ENCODE measurements around the gene SMYD3. TPM values are rescaled to one million over a fixed set of nuclear protein-coding genes. Genes with fewer than 3 reads are reported as not detected.

The SMYD3 gene
- total and polyA plus RNA-seq, 2 donors (not counting 3 experiments of a cell fraction or from before 2014, with no cell fraction given): 16.0 to 32.1 TPM

- FAIRE-seq: no peak
- Histone ChIP-seq H2AFZ (ENCODE audit: low read depth, low read length) (no peak overlapping the region), H3K4me3 (replicated peaks in 1 of 3; ENCODE audit: insufficient read depth in 1 of 3, low read depth in 1 of 3, low read length in 3 of 3) (no peak overlapping the region), H4K20me1 (replicated peaks; ENCODE audit: control insufficient read depth, extremely low read depth, insufficient read depth, low read length) (no peaks in the 10 kb centered on the region), H3K27me3 (ENCODE audit: control insufficient read depth in 2 of 2, insufficient read depth in 2 of 2, low read length in 2 of 2) (no peaks in the 10 kb centered on the region), H3K79me2 (ENCODE audit: control insufficient read depth, insufficient read depth, low read length) (no peaks in the 10 kb centered on the region), H3K9me3 (replicated peaks; ENCODE audit: control insufficient read depth, insufficient read depth, low read length) (no peaks in the 10 kb centered on the region), H3K4me1 (ENCODE audit: control insufficient read depth, extremely low read depth, insufficient read depth, low read length) (peaks cover 10% of the 10 kb centered on the region), H3K36me3 (ENCODE audit: control insufficient read depth in 2 of 2, extremely low read depth in 1 of 2, insufficient read depth in 2 of 2, low read length in 2 of 2) (no peaks in the 10 kb centered on the region), H3K27ac (ENCODE audit: insufficient read depth, low read depth, low read length) (no peak overlapping the region), H3K9me1 (replicated peaks; ENCODE audit: control insufficient read depth, extremely low read depth, insufficient read depth, low read length) (no peaks in the 10 kb centered on the region), H3K4me2 (ENCODE audit: insufficient read depth, low read length) (no peak overlapping the region), H3K9ac (replicated peaks; ENCODE audit: extremely low read depth, insufficient read depth, low read length) (no peak overlapping the region)
- ChIA-PET CTCF (no interaction called here), POLR2A (no interaction called here)
- BruUV-seq (replicated peaks): no TSS peak
- intact Hi-C loops (cut with micrococcal nuclease) (no loop called here), dilution Hi-C loops (cut with MboI; ENCODE audit: extremely low pct_ligation_motif_present, low sequenced_read_pairs) (no loop called here)
- no peak for TF ChIP-seq MAX (IDR thresholded peaks at IDR 0.05; ENCODE audit: insufficient read depth, insufficient read length)
- no peak for TF ChIP-seq JUN (IDR thresholded peaks at IDR 0.05; ENCODE audit: borderline replicate concordance, insufficient read depth, insufficient read length, low read depth)
- TF ChIP-seq GATA2 (IDR thresholded peaks at IDR 0.05; ENCODE audit: insufficient read depth, insufficient read length, low read depth, low read length): no peak
- no peak for TF ChIP-seq FOS (IDR thresholded peaks at IDR 0.05; ENCODE audit: borderline replicate concordance, insufficient read depth, low read length)
- no peak for TF ChIP-seq EZH2 (IDR thresholded peaks at IDR 0.05; ENCODE audit: borderline replicate concordance, low read depth, low read length, severe bottlenecking)
- no peak for TF ChIP-seq POLR2AphosphoS5 (IDR thresholded peaks at IDR 0.05; ENCODE audit: insufficient read depth, low read depth, low read length)
- no peak for TF ChIP-seq POLR2A (IDR thresholded peaks at IDR 0.05; ENCODE audit: low read depth, low read length)
- TF ChIP-seq CTCF (IDR thresholded peaks at IDR 0.05; ENCODE audit: extremely low read depth in 1 of 2, insufficient read depth in 1 of 2, low read depth in 1 of 2, low read length in 2 of 2): no peak
- TF ChIP-seq MYC (IDR thresholded peaks at IDR 0.05; ENCODE audit: low read depth, low read length): no peak
- no peak for DNase-seq (ENCODE audit: low read depth, low spot score)
Measured at GRCh38 chr1:245961137-245961540, 545.9 kb downstream of the SMYD3 start.
